Measurements from ENCODE around the gene WDTC1. TPM values are rescaled to one million over a fixed set of nuclear protein-coding genes. Genes with fewer than 3 reads are reported as not detected.

The WDTC1 gene
- total RNA-seq, 2 donors from 2014 or later: 22.7 to 28.3 TPM

DNA sequence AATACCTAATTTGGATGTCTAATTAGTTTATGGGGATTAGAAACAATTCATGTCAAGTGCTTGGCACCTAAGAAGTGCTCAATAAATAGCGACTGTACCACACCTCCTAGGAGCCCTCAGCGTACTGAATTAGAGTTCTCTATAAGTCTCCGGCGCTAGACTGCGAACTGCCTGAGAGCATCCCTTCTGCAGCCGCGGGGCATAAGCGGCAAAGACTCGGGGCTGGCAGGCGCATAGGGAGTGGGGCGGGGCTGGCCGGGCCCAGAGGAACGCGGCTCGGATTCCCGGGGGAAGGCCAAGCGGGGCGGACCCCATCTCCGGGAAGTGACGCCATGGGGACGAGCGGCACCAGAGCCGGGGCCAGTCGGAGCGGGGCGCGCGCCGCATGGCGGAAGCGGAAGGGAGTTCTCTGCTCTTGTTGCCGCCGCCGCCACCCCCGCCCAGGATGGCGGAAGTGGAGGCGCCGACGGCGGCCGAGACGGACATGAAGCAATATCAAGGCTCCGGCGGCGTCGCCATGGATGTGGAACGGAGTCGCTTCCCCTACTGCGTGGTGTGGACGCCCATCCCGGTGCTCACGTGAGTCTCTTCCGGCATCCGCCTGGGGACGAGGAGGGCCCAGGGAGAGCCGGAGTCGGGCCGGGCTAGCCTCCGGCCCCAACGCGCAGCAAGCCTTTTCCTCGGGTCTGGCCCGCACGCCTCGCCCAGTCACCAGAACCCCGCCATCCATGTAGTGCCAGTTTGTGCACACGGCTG is 87.6 kb downstream of the WDTC1 start, which contains the start of gene TMEM222:
TSS of gene TMEM222 (plus strand) at position 351 of the 756 bp plus-strand sequence. CDS start at position 386, 35 bp downstream.
- Histone ChIP-seq H3K9me3 (no peaks in the 10 kb centered on the region), H3K27me3 (no peaks in the 10 kb centered on the region), H3K27ac (peak within 1 kb of the TSS; percentile 66 to 88 (median 79)), H3K36me3 (replicated peaks in 1 of 2; ENCODE audit: insufficient read depth in 1 of 2, low read depth in 2 of 2) (peaks cover 0 to 3% of the 10 kb centered on the region in 2 donors), H3K4me3 (peak within 1 kb of the TSS; percentile 69 to 88), H3K4me1 (peaks cover 23% of the 10 kb centered on the region)
- TF ChIP-seq POLR2A (IDR thresholded peaks at IDR 0.05): peak; percentile 34 to 83 (median 73)
- TF ChIP-seq, protein P1, sequence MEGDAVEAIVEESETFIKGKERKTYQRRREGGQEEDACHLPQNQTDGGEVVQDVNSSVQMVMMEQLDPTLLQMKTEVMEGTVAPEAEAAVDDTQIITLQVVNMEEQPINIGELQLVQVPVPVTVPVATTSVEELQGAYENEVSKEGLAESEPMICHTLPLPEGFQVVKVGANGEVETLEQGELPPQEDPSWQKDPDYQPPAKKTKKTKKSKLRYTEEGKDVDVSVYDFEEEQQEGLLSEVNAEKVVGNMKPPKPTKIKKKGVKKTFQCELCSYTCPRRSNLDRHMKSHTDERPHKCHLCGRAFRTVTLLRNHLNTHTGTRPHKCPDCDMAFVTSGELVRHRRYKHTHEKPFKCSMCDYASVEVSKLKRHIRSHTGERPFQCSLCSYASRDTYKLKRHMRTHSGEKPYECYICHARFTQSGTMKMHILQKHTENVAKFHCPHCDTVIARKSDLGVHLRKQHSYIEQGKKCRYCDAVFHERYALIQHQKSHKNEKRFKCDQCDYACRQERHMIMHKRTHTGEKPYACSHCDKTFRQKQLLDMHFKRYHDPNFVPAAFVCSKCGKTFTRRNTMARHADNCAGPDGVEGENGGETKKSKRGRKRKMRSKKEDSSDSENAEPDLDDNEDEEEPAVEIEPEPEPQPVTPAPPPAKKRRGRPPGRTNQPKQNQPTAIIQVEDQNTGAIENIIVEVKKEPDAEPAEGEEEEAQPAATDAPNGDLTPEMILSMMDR (IDR thresholded peaks at IDR 0.05): peak in 3 of 7 experiments; percentile 32 to 48 (median 43)
- DNase-seq (peak; percentile 97 to 98 (median 97)), ATAC-seq (peak; percentile 100)
- intact Hi-C loops (cut with DNase I): no loop called here
- WGBS, 2 donors: 1% methylated on average over 33 to 67 of the region's 67 CpGs

DNA sequence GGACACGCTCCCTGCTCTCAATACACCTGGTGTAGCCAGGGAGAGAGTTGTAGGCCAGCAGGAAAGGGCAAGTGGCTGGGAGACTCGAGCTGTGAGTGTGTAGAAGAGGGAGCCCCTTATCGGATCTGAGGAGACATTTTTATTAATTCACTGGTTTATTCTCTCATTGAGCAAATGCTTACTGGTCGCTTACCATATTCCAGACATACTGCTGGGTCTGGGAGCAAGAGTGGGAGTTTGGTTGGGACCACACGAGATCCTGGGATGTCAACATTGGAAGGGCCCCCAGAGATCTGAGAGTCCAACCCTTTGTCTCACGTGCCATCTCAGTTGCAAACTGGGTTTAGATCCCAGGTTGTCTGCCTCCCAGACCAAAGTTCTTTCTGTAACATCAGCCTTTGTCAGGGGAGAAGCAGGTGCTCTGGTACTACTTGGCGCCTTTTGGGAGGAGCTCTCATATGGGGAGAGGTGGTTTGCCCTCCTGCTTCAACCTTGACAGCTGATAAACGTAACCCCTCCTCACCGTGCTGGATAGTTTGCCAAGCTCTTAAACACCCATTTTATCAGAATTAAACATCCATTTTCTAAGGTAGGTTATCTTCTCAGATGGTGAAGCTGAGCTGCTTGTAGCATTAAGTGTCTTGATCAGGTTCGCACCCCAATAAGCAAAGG is 88.3 kb downstream of the WDTC1 start:
- H3K4me1 ChIP-seq: peaks cover 23% of the 10 kb centered on the region
- peaks cover 0 to 3% of the 10 kb centered on the region in 2 donors for H3K36me3 ChIP-seq (replicated peaks in 1 of 2; ENCODE audit: insufficient read depth in 1 of 2, low read depth in 2 of 2)
- TF ChIP-seq POLR2A (IDR thresholded peaks at IDR 0.05): peak in 1 of 3 donors; percentile 17
- TF ChIP-seq, protein P1 (IDR thresholded peaks at IDR 0.05): no peak
- WGBS, 2 donors: 6 to 12% methylated on average over 7 to 10 of the region's 10 CpGs
- intact Hi-C loops (cut with DNase I): no loop called here
- DNase-seq (no peak), ATAC-seq (no peak)
- H3K27ac ChIP-seq: peak overlapping the region; percentile 66 to 88 (median 79)
- no peaks in the 10 kb centered on the region for H3K9me3 ChIP-seq
- H3K27me3 ChIP-seq: no peaks in the 10 kb centered on the region
- peak overlapping the region; percentile 69 to 88 for H3K4me3 ChIP-seq

DNA sequence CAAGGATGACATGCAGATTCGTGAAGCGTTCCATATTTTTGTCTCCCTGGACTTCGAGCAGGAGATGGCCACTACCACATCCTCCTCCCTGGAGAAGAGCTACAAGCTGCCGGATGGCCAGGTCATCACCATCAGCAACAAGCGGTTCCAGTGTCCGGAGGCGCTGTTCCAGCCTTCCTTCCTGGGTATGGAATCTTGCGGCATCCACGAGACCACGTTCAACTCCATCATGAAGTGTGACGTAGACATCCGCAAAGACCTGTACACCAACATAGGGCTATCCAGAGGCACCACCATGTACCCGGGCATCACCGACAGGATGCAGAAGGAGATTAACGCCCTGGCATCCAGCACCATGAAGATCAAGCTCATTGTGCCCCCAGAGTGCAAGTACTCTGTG is 90.9 kb downstream of the WDTC1 start:
- no peaks in the 10 kb centered on the region for H3K9me3 ChIP-seq
- no peak for ATAC-seq
- no peak for DNase-seq
- intact Hi-C loops (cut with DNase I): no loop called here
- no peak overlapping the region for H3K27ac ChIP-seq
- 82 to 88% methylated on average over 8 to 15 of the region's 15 CpGs for WGBS, 2 donors
- TF ChIP-seq, protein P1 (IDR thresholded peaks at IDR 0.05): no peak
- no peak for TF ChIP-seq POLR2A (IDR thresholded peaks at IDR 0.05)
- H3K27me3 ChIP-seq: no peaks in the 10 kb centered on the region
- H3K36me3 ChIP-seq (replicated peaks in 1 of 2; ENCODE audit: insufficient read depth in 1 of 2, low read depth in 2 of 2): peaks cover 0 to 3% of the 10 kb centered on the region in 2 donors
- H3K4me3 ChIP-seq: no peak overlapping the region
- H3K4me1 ChIP-seq: peaks cover 23% of the 10 kb centered on the region

DNA sequence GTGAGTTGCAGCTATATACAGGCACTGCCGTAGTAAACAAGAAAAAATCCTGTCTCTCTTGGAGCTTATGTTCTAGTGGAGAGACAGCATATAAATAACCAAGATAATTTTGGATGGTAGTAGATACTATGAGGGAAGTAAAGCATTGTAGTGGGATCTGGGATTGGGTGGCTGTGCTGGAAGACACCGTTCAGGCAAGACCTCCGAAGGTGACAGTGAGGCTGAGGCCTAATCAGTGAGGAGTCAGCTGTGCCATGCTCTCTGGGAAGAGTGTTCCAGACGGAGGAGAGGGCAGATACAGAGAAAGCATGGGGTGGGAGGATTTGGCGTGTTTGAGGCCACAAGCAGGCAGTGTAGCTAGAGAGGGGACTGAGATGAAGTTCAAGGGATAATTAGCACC is 93.5 kb downstream of the WDTC1 start:
- intact Hi-C loops (cut with DNase I): no loop called here
- H3K4me3 ChIP-seq: no peak overlapping the region
- WGBS, 2 donors: 81 to 82% methylated on average over 5 of the region's 5 CpGs

More for the DNA sequence above, 93.5 kb downstream of the WDTC1 start:
- peaks cover 14% of the 10 kb centered on the region for H3K4me1 ChIP-seq
- ATAC-seq (no peak), DNase-seq (no peak)
- H3K9me3 ChIP-seq: no peaks in the 10 kb centered on the region
- H3K36me3 ChIP-seq (replicated peaks in 1 of 2; ENCODE audit: insufficient read depth in 1 of 2, low read depth in 2 of 2): peaks cover 0 to 8% of the 10 kb centered on the region in 2 donors
- H3K27ac ChIP-seq: no peak overlapping the region
- TF ChIP-seq, protein P1 (IDR thresholded peaks at IDR 0.05): no peak
- no peak for TF ChIP-seq POLR2A (IDR thresholded peaks at IDR 0.05)
- no peaks in the 10 kb centered on the region for H3K27me3 ChIP-seq

Measured in body of pancreas (tissue), 4 donors.